H1 (cell line): ENCODE results near the gene PTDSS2. TPM values are rescaled to one million over a fixed set of nuclear protein-coding genes. Genes with fewer than 3 reads are reported as not detected.

Source experiments
- CTCF ChIA-PET: fragments of 300-600 bp; sonication (Branson Sonifier 250); formaldehyde crosslinking; loops from one replicate; lab custom pipeline; 2021; ENCODE audit not compliant: partially characterized antibody; lab: Charles Lee
- POLR2A ChIA-PET: fragments of 300-600 bp; sonication (Branson Sonifier 250); formaldehyde crosslinking; loops from one replicate; lab custom pipeline; 2021; ENCODE audit warnings: inconsistent platforms; ENCODE audit not compliant: partially characterized antibody; lab: Charles Lee
- DNase-seq, 2 experiments: peaks; one replicate each; pipeline versions ENCODE4 v3.0.0 to v3.0.0-alpha.2; 2010 to 2022; ENCODE audit warnings: low spot score in 2 of 2, low read depth in 1 of 2, mixed read lengths in 1 of 2
- FAIRE-seq: peaks from 2 replicates; lab custom pipeline; 2011; peaks lifted over from hg19 to GRCh38; lab: Jason Lieb, UNC
- H2AFZ ChIP-seq: 2 replicates; pipeline ENCODE4 v1.8.1; 2012; ENCODE audit warnings: low read length, inconsistent platforms
- H2AK5ac ChIP-seq: 2 replicates; pipeline ENCODE4 v1.6.1; 2013; ENCODE audit warnings: low read depth, low read length
- H2BK120ac ChIP-seq: replicated peaks from 2 replicates; pipeline ENCODE3; 2013; ENCODE audit warnings: low read depth, low read length, inconsistent platforms
- H2BK12ac ChIP-seq: 2 replicates; pipeline ENCODE4 v1.6.1; 2013; ENCODE audit warnings: low read depth, low read length
- H2BK15ac ChIP-seq: 2 replicates; pipeline ENCODE4 v1.6.1; 2013; ENCODE audit warnings: low read length
- H2BK20ac ChIP-seq: 2 replicates; pipeline ENCODE4 v1.6.1; 2013; ENCODE audit warnings: low read length
- H2BK5ac ChIP-seq: 2 replicates; pipeline ENCODE4 v1.6.1; 2013; ENCODE audit warnings: low read depth, low read length
- H3K14ac ChIP-seq: 2 replicates; pipeline ENCODE4 v1.6.1; 2013; ENCODE audit warnings: inconsistent platforms; ENCODE audit not compliant: insufficient read length
- H3K18ac ChIP-seq: 2 replicates; pipeline ENCODE4 v1.6.1; 2013; ENCODE audit warnings: low read length; ENCODE audit errors: extremely low read depth
- H3K23ac ChIP-seq: 2 replicates; pipeline ENCODE4 v1.6.1; 2013; ENCODE audit warnings: inconsistent platforms; ENCODE audit not compliant: insufficient read length
- H3K23me2 ChIP-seq: 2 replicates; pipeline ENCODE4 v1.6.1; 2013; ENCODE audit warnings: low read depth, low read length
- H3K27ac ChIP-seq: 2 replicates; pipeline ENCODE4 v1.6.1; 2011; ENCODE audit warnings: low read depth, low read length, inconsistent platforms
- H3K27me3 ChIP-seq, 4 experiments: replicated peaks in 1 of 4; 1 replicate in 1 of 4; 2 replicates in 3 of 4; pipeline versions ENCODE4 v1.6.1 to v1.8.1; 2011 to 2013; ENCODE audit warnings: low read length in 3 of 4, mild to moderate bottlenecking in 3 of 4, inconsistent platforms in 2 of 4, mixed read lengths in 2 of 4, moderate library complexity in 1 of 4; ENCODE audit not compliant: control insufficient read depth in 3 of 4, insufficient read depth in 3 of 4; ENCODE audit errors: extremely low read depth in 1 of 4
- H3K36me3 ChIP-seq, 4 experiments: 2 replicates each; pipeline versions ENCODE4 v1.6.1 to v1.8.1; 2011 to 2013; ENCODE audit warnings: mild to moderate bottlenecking in 4 of 4, low read length in 3 of 4, moderate library complexity in 2 of 4, control low read depth in 1 of 4, inconsistent platforms in 1 of 4; ENCODE audit not compliant: insufficient read depth in 4 of 4, control insufficient read depth in 2 of 4
- H3K4ac ChIP-seq: replicated peaks from 2 replicates; pipeline ENCODE3; 2013; ENCODE audit warnings: low read length, low read depth, mixed read lengths, inconsistent platforms; ENCODE audit not compliant: insufficient read length
- H3K4me1 ChIP-seq, 4 experiments: replicated peaks in 1 of 4; 1 replicate in 1 of 4; 2 replicates in 3 of 4; pipeline versions ENCODE4 v1.6.1 to v1.8.1; 2011 to 2013; ENCODE audit warnings: low read length in 3 of 4, inconsistent platforms in 2 of 4, mixed read lengths in 1 of 4; ENCODE audit not compliant: insufficient read depth in 4 of 4, control insufficient read depth in 3 of 4
- H3K4me2 ChIP-seq, 2 experiments: 2 replicates each; pipeline versions ENCODE4 v1.6.1 to v1.8.1; 2011 to 2013; ENCODE audit warnings: low read depth in 2 of 2, low read length in 2 of 2, control low read depth in 1 of 2, inconsistent platforms in 1 of 2, mild to moderate bottlenecking in 1 of 2; ENCODE audit not compliant: insufficient read depth in 1 of 2
- H3K4me3 ChIP-seq, 4 experiments: fragments of 200-600, 300-600 bp in 1 of 4; sonication (generic), shearing (Covaris generic), sonication (Bioruptor Twin) in 1 of 4; 2 replicates each; pipeline versions ENCODE4 v1.5.1 to v1.8.1; 2011 to 2016; ENCODE audit warnings: low read length in 4 of 4, low read depth in 3 of 4, control low read depth in 2 of 4, inconsistent platforms in 2 of 4, mild to moderate bottlenecking in 2 of 4, mixed read lengths in 1 of 4, moderate library complexity in 1 of 4; ENCODE audit not compliant: insufficient read depth in 2 of 4; ENCODE audit errors: extremely low read depth in 1 of 4
- H3K56ac ChIP-seq: replicated peaks from 2 replicates; pipeline ENCODE3; 2013; ENCODE audit warnings: low read depth, mild to moderate bottlenecking, mixed read lengths, low read length, inconsistent platforms; ENCODE audit not compliant: insufficient read length
- H3K79me1 ChIP-seq: 2 replicates; pipeline ENCODE4 v1.6.1; 2013; ENCODE audit warnings: low read depth, low read length, control low read depth
- H3K79me2 ChIP-seq, 2 experiments: 2 replicates each; pipeline versions ENCODE4 v1.6.1 to v1.8.1; 2012 to 2013; ENCODE audit warnings: low read length in 2 of 2, mild to moderate bottlenecking in 2 of 2, inconsistent platforms in 1 of 2; ENCODE audit not compliant: insufficient read depth in 2 of 2, control insufficient read depth in 1 of 2
- H3K9ac ChIP-seq, 4 experiments: replicated peaks in 1 of 4; 1 replicate in 1 of 4; 2 replicates in 3 of 4; pipeline versions ENCODE4 v1.6.1 to v1.8.1; 2011 to 2013; ENCODE audit warnings: low read depth in 3 of 4, low read length in 3 of 4, control low read depth in 2 of 4, mild to moderate bottlenecking in 2 of 4, moderate library complexity in 2 of 4, inconsistent platforms in 1 of 4; ENCODE audit errors: extremely low read depth in 1 of 4
- H3K9me3 ChIP-seq, 2 experiments: 2 replicates each; pipeline versions ENCODE4 v1.6.1 to v1.8.1; 2012 to 2013; ENCODE audit warnings: mild to moderate bottlenecking in 2 of 2, moderate library complexity in 2 of 2, control low read depth in 1 of 2, inconsistent platforms in 1 of 2, low read depth in 1 of 2, low read length in 1 of 2, mixed read lengths in 1 of 2; ENCODE audit not compliant: insufficient read depth in 2 of 2
- H4K20me1 ChIP-seq, 2 experiments: replicated peaks in 1 of 2; 2 replicates each; pipeline versions ENCODE3 to v1.8.1; 2011 to 2013; ENCODE audit warnings: inconsistent platforms in 2 of 2, low read length in 2 of 2, mild to moderate bottlenecking in 1 of 2; ENCODE audit not compliant: insufficient read depth in 2 of 2, control insufficient read depth in 1 of 2
- H4K5ac ChIP-seq: 2 replicates; pipeline ENCODE4 v1.6.1; 2013; ENCODE audit warnings: low read length, low read depth, mixed read lengths, inconsistent platforms; ENCODE audit not compliant: insufficient read length
- H4K8ac ChIP-seq: 2 replicates; pipeline ENCODE4 v1.8.0; 2013; ENCODE audit warnings: mild to moderate bottlenecking, moderate library complexity, low read length, inconsistent platforms; ENCODE audit not compliant: insufficient read depth; ENCODE audit errors: extremely low read depth
- H4K91ac ChIP-seq: replicated peaks from 2 replicates; pipeline ENCODE3; 2013; ENCODE audit warnings: low read length, mixed read lengths, inconsistent platforms; ENCODE audit not compliant: insufficient read length
- BCL11A ChIP-seq, 2 experiments: IDR thresholded peaks; one replicate each; pipeline ENCODE4 v1.6.1; 2011; ENCODE audit warnings: low read depth in 2 of 2, low read length in 2 of 2, mild to moderate bottlenecking in 2 of 2
- BRCA1 ChIP-seq: IDR thresholded peaks from 2 replicates; pipeline ENCODE4 v1.6.1; 2012; ENCODE audit warnings: low read depth, low read length, improper control_type of control experiment
- CBX8 ChIP-seq: fragments of 300-800, 300-1000 bp; sonication (generic); IDR thresholded peaks from 2 replicates; pipeline ENCODE4 v1.7.1; 2016; ENCODE audit warnings: low read depth, low read length, borderline replicate concordance
- HDAC2 ChIP-seq, 2 experiments: fragments of 300-600 bp in 1 of 2; sonication (generic) in 1 of 2; IDR thresholded peaks; 2 replicates each; pipeline ENCODE4 v1.6.1; 2011 to 2012; ENCODE audit warnings: low read depth in 2 of 2, low read length in 2 of 2, mild to moderate bottlenecking in 2 of 2, moderate library complexity in 2 of 2, borderline replicate concordance in 1 of 2, inconsistent platforms in 1 of 2
- JUN ChIP-seq: IDR thresholded peaks from 2 replicates; pipeline ENCODE4 v1.6.1; 2011; ENCODE audit warnings: low read depth, mild to moderate bottlenecking, improper control_type of control experiment, low read length
- JUND ChIP-seq: IDR thresholded peaks from 2 replicates; pipeline ENCODE4 v1.6.1; 2011; ENCODE audit warnings: mild to moderate bottlenecking, improper control_type of control experiment, low read length
- MAFK ChIP-seq: IDR thresholded peaks from 2 replicates; pipeline ENCODE4 v1.6.1; 2012; ENCODE audit warnings: low read depth, mild to moderate bottlenecking, improper control_type of control experiment, low read length
- RAD21 ChIP-seq, 2 experiments: IDR thresholded peaks in 1 of 2; conservative IDR thresholded peaks in 1 of 2; 2 replicates each; pipeline ENCODE4 v1.6.1; 2011; ENCODE audit warnings: low read depth in 2 of 2, low read length in 2 of 2, improper control_type of control experiment in 1 of 2, inconsistent platforms in 1 of 2, mild to moderate bottlenecking in 1 of 2, moderate library complexity in 1 of 2
- RNF2 ChIP-seq: fragments of 200-900, 300-1000 bp; sonication (generic); IDR thresholded peaks from 2 replicates; pipeline ENCODE4 v1.7.1; 2016; ENCODE audit warnings: borderline replicate concordance, low read depth, mild to moderate bottlenecking, antibody characterized with exemption, low read length; ENCODE audit not compliant: poor library complexity, severe bottlenecking; ENCODE audit errors: missing control alignments
- TCF12 ChIP-seq: IDR thresholded peaks from 2 replicates; pipeline ENCODE4 v1.6.1; 2011; ENCODE audit warnings: low read depth, mild to moderate bottlenecking, low read length
- YY1 ChIP-seq: IDR thresholded peaks from 2 replicates; pipeline ENCODE4 v1.6.1; 2011; ENCODE audit warnings: low read depth, mild to moderate bottlenecking, low read length
- ZNF274 ChIP-seq: IDR thresholded peaks from 2 replicates; pipeline ENCODE4 v1.7.0; 2012; ENCODE audit warnings: low read length, borderline replicate concordance; ENCODE audit errors: extremely low read depth
- WGBS, 2 experiments: shearing (Covaris generic) in 1 of 2; methylation state at CpG; one replicate each; pipeline versions ENCODE4 v1.1.6 to v1.1.7; 2013 to 2015; ENCODE audit warnings: low lambda C conversion rate in 2 of 2, mixed read lengths in 2 of 2, inconsistent platforms in 1 of 2, low coverage in 1 of 2, missing lambda C conversion rate in 1 of 2; ENCODE audit not compliant: insufficient replicate concordance in 2 of 2, insufficient coverage in 1 of 2, insufficient read length in 1 of 2; ENCODE audit errors: extremely low coverage in 1 of 2, missing lambda C conversion rate in 1 of 2; 5-methylcytosine and 5-hydroxymethylcytosine counted together
- polyA plus RNA-seq, 7 experiments: library from polyadenylated mRNA; depleted of rRNA in 3 of 7; stranded (reverse) in 5 of 7; unstranded in 2 of 7; fragments of >200 nt in 5 of 7; fragments of 200-250 nt in 2 of 7; gene quantifications; 1 replicate in 5 of 7; 2 replicates in 1 of 7; 4 replicates in 1 of 7; pipeline versions ENCODE4 v1.2.1 to v1.2.3, GENCODE V29; 2011 to 2013; ENCODE audit warnings: missing spikeins in 2 of 7, mixed read lengths in 2 of 7
- total RNA-seq: library from RNA; stranded (reverse); fragmentation: NEBNext Ultra II Directional; extraction: Animal tissue kit (Norgen Biotek cat#: 25700); gene quantifications from 2 replicates; pipeline ENCODE4 v1.2.1, GENCODE V29; 2021

PTDSS2 gene
- total and polyA plus RNA-seq, 2 of the 8 experiments (the other 6 are each of a cell fraction or from before 2014, with no cell fraction given), result 48.7 to 68.2 TPM

GRCh38 chr11:528166-528814, 78.2 kb downstream of the PTDSS2 start:
- no peak for FAIRE-seq
- TF ChIP-seq JUND, result no peak
- no peak for TF ChIP-seq HDAC2 (IDR thresholded peaks at IDR 0.05; ENCODE audit: borderline replicate concordance in 1 of 2, low read depth in 2 of 2, low read length in 2 of 2)
- no peak for TF ChIP-seq ZNF274
- no peak for TF ChIP-seq RAD21 (IDR thresholded peaks at IDR 0.05 in 1 of 2, conservative IDR thresholded peaks at IDR 0.05 in 1 of 2; ENCODE audit: low read depth in 2 of 2, low read length in 2 of 2)
- no peak for TF ChIP-seq YY1
- TF ChIP-seq MAFK, result no peak
- no peak for TF ChIP-seq BCL11A (IDR thresholded peaks at IDR 0.05; ENCODE audit: low read depth in 2 of 2, low read length in 2 of 2)
- no peak for TF ChIP-seq CBX8
- TF ChIP-seq JUN, result no peak
- no peak for TF ChIP-seq RNF2
- TF ChIP-seq BRCA1, result no peak
- no peak for TF ChIP-seq TCF12

More at GRCh38 chr11:528166-528814, 78.2 kb downstream of the PTDSS2 start:
- Histone ChIP-seq H3K9me3 (no peaks in the 10 kb centered on the region), H3K27ac (no peak overlapping the region), H3K9ac (no peak overlapping the region), H3K23me2 (no peaks in the 10 kb centered on the region), H2AFZ (no peak overlapping the region), H2BK12ac (no peak overlapping the region), H2BK5ac (no peak overlapping the region), H2BK120ac (no peak overlapping the region), H3K4ac (no peak overlapping the region), H2BK20ac (no peak overlapping the region), H4K8ac (no peak overlapping the region), H3K27me3 (no peaks in the 10 kb centered on the region), H3K14ac (no peak overlapping the region), H2AK5ac (no peak overlapping the region), H3K23ac (no peak overlapping the region), H3K36me3 (peaks cover 0 to 12% (median 6%) of the 10 kb centered on the region in 4 experiments; a peak in 5 of 8 replicates), H2BK15ac (no peak overlapping the region), H3K4me1 (no peaks in the 10 kb centered on the region), H3K4me2 (no peak overlapping the region), H3K4me3 (no peak overlapping the region), H3K79me1 (no peaks in the 10 kb centered on the region), H4K20me1 (peaks cover 0 to 6% of the 10 kb centered on the region in 2 experiments), H3K18ac (no peak overlapping the region), H3K56ac (no peak overlapping the region), H3K79me2 (no peaks in the 10 kb centered on the region), H4K5ac (no peak overlapping the region), H4K91ac (no peak overlapping the region)
- DNase-seq, result no peak
- POLR2A ChIA-PET, result interaction anchor here (1.1 kb wide), 1 partner anchor 30 kb away, joined by 3 read pairs; no protein-coding TSS in a partner anchor
- CTCF ChIA-PET, result interaction anchor here (1.0 kb wide), 1 partner anchor 9 kb away, joined by 3 read pairs; no protein-coding TSS in a partner anchor
- 91% methylated on average over 26 of the region's 30 CpGs; no CpG with 5 or more reads in 1 of the 2 experiments for WGBS, 2 experiments
